ENCODE measurements around the gene TMEM129.
"Not testable (repeated sequence)": the region's sequence is repeated elsewhere in the genome, so short reads cannot be mapped to it uniquely, and the experiment has no call there.

DNA sequence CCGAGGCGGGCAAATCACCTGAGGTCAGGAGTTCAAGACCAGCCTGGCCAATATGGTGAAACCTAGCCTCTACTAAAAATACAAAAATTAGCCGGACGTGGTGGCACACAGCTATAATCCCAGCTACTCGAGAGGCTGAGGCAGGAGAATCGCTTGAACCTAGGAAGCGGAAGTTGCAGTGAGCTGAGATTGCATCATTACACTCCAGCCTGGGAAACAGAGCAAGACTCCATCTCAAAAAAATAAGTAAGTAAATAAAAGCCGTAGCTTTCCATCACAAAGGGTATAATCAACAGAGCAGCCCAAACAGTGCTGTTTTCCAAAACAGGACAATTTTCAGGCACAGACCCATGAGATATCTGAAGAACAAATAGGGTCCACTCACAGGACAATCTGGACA is 19.5 kb downstream of the TMEM129 start:
- not testable (repeated sequence) for TF ChIP-seq POLR2A, EP300 (IDR thresholded peaks at IDR 0.05)

All from ovary (tissue), 1 donor.